ENCODE data around the gene SMIM35. TPM values are rescaled to one million over a fixed set of nuclear protein-coding genes. Genes with fewer than 3 reads are reported as not detected.

The SMIM35 gene
- under 1 TPM in 1 of 4 donors, not detected in 3; 0.47 TPM for total RNA-seq

DNA sequence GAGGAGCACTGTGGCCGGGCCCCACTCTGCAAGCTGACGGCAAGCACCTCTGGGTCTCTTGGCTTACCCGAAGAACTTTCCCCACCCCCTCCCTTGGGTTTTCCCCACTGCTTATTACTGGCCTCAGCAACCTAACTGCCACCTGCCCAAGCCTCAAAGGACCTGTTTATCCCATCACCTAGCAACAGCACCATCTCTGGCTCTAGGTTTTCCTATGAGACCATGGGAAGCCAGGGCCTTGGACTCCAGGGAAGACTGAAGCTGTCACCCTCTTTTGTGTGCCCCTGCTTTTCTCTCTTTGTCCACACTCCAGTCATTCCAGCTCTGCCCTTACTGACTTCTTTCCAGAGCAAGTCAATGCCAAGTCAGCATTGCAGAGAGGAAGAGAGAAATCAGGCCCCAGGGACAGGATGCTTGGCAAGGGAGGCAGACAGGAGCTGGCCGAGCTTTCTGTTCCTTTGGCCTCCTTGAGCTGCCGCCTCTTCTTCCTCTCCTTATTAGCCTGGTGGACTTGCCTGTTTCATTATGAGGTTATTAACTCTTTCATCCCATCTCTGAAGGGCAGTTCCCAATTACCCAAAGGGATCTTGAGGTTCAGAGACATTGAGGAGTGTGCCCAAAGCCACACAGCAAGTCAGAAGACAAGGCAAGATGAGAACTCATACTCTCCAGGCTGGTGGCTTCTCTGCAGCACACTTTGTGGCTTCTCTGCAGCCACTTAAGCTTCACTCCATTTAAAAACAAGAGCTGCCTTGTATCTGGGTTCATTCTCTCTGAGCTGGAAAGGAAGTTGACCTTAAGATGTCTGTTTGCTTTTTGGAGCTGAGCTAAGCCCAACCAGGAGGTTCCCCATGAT is at the start of gene SMIM35:
Gene SMIM35 (minus strand): TSS at position 51 of the 856 bp plus-strand sequence. CDS start 206 bp downstream, outside the sequence.
- ATAC-seq (ENCODE audit: low FRiP score) (no peak), DNase-seq (ENCODE audit: low spot score) (no peak)
- TF ChIP-seq, protein P1, sequence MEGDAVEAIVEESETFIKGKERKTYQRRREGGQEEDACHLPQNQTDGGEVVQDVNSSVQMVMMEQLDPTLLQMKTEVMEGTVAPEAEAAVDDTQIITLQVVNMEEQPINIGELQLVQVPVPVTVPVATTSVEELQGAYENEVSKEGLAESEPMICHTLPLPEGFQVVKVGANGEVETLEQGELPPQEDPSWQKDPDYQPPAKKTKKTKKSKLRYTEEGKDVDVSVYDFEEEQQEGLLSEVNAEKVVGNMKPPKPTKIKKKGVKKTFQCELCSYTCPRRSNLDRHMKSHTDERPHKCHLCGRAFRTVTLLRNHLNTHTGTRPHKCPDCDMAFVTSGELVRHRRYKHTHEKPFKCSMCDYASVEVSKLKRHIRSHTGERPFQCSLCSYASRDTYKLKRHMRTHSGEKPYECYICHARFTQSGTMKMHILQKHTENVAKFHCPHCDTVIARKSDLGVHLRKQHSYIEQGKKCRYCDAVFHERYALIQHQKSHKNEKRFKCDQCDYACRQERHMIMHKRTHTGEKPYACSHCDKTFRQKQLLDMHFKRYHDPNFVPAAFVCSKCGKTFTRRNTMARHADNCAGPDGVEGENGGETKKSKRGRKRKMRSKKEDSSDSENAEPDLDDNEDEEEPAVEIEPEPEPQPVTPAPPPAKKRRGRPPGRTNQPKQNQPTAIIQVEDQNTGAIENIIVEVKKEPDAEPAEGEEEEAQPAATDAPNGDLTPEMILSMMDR (IDR thresholded peaks at IDR 0.05) = no peak

DNA sequence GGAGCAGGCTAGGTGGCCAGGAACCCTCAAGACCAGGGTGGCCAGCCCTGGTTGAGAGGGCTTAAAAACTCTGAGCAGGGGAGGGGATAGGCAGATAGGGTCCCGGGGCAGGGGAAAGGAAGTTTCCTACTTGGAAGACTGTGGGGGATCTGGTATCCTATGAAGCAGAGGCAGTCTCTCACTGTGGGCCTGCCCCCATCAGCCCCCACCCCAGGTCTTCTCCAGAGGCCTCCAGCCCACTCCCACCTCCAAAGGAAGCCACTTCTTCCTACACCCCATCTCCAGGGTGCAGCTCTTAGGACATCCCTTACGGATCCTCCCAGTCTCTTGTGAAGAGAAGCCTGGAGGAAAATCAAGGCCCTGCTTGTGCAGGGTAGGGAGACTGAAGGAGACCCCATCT is 49.6 kb upstream of the SMIM35 start:
- TF ChIP-seq, protein P1 (IDR thresholded peaks at IDR 0.05) = no peak
- no peak for ATAC-seq (ENCODE audit: low FRiP score)
- DNase-seq (ENCODE audit: low spot score) = no peak

DNA sequence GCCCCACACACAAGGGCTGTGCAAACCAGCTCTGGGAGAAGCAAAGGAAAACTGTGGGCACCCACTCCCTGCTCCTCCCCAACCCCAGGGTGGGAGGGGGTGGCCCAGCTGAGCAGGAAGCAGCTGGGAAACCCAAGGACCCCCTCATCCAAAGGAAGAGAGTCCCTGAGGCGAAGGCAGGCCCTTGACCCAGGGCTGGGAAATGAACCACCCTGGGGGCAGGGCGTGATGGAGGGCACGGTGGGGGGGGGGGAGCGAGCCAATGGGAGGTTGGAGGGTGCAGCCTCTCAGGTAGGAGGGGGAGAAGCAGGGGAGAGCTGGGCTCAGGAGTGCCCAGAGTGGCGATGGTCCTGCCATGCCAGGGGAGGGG is 49.0 kb upstream of the SMIM35 start:
- no peak for ATAC-seq (ENCODE audit: low FRiP score)
- TF ChIP-seq, protein P1 (IDR thresholded peaks at IDR 0.05) = no peak
- DNase-seq (ENCODE audit: low spot score) = no peak

DNA sequence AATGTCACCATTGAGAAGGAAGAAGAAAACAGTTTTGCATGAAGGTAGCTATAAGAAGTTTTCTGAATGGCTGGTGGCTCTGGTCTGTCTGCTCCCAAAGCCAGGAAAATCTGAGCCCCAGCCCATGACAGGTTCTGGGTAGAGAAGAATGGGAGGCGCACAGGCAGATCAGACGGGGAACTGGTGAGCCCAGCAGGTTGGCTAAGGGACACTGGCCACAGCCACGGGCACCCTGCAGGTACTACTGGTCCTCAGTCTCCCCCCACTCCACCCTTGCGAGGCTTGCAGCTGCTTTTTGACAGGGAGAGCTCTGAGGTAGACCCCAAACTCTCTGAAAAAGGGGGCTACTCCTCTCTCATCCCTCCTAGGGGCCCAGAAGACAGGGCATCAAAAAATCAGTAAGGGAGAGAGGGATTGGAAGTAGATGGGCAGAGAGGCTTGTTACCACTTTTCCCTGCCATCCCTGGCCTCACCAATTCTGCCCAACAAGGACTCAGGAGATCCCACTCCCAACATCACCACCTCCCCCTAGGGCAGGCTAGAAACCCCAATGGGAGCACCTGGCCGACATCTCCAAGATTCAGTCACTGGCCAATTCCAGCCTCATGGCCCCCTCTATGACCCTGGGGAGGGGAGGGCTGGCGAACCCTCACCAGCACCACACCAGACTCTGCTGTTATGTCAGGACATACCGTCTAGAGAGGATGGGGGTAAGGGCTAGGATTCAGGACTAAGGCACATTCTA is 48.5 kb upstream of the SMIM35 start:
- ATAC-seq (ENCODE audit: low FRiP score) = no peak
- no peak for DNase-seq (ENCODE audit: low spot score)
- TF ChIP-seq, protein P1 (IDR thresholded peaks at IDR 0.05) = no peak

DNA sequence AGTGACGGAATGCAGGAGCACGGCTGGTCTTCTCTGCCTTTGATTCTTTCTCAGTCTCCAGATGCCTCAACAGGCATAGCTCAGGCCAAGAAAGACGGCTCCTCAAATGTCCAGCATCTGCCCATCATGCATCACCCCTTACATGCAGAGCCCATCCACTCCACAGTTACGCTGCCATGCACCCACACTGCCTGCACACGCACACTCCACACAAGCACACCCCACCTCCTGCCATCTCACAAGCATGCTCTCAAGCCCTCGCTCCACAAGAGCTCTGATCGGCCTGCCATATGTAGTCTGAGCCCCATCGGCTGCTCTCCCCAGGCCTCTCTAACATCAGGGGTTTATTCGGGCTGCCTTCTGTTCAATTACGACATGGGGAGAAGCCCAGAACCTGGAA is 47.1 kb upstream of the SMIM35 start:
- no peak for DNase-seq (ENCODE audit: low spot score)
- TF ChIP-seq, protein P1 (IDR thresholded peaks at IDR 0.05) = no peak
- no peak for ATAC-seq (ENCODE audit: low FRiP score)

DNA sequence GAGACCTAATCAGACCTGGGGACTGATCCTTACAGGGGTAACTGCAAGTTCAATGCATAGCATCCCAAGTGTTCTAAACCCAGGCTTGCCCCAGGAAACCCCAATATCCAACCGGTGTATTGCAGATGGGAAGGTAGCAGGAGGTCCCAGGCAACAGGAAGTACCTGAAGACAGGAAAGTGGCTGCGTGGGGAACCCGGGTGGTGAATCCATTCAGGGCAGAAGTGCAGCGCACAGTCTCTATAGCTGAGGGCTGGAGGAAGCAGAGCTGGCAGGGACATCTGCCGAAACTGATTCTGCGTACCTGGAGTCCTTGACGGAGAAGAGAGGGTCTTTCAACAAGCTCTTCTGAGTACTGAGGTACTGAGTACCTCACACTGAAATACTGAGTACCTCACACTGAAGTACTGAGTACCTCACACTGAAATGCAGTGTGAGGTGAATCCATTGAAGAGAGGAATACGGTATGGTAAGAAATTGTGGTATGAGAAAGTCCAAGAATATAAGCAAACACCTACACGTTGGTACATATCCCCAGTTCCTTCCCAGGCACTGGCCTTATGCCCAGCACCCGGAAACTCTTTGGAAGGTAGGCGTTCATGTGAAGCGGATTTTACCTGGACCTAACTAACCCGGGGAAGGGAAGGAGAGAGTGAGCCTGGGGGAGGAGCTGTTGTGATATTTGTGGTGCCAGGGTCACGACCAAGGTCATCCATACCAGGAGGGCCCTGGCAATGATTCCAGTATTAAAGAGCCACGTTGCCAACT is 45.8 kb upstream of the SMIM35 start:
- TF ChIP-seq, protein P1 (IDR thresholded peaks at IDR 0.05) = no peak
- ATAC-seq (ENCODE audit: low FRiP score) (no peak), DNase-seq (ENCODE audit: low spot score) (no peak)

All from omental fat pad (tissue), 4 donors.